ENCODE results near the gene TMC7.
"Not testable (repeated sequence)": the region's sequence is repeated elsewhere in the genome, so short reads cannot be mapped to it uniquely, and the experiment has no call there.

Gene TMC7

GRCh38 chr16:18983565-18984434 is at the start of gene TMC7:
Gene TMC7, plus strand, starts transcription at chr16:18983934. Its CDS starts 130 bp downstream, at chr16:18984064.
- DNase-seq = peak in 55 of 56 donors; percentile 28 to 95 (median 80)

- DNase-seq = no peak
These were observed 46.9 kb upstream of the TMC7 start for GRCh38 chr16:18936727-18937340.

- no peak for DNase-seq
These were observed 46.3 kb upstream of the TMC7 start for GRCh38 chr16:18937390-18937789.

- no peak for DNase-seq
These were observed 44.7 kb upstream of the TMC7 start for GRCh38 chr16:18938986-18939385.

GRCh38 chr16:18941471-18941870 is 42.3 kb upstream of the TMC7 start:
- DNase-seq = no peak

GRCh38 chr16:18942061-18942460 is 41.7 kb upstream of the TMC7 start:
- no peak for DNase-seq

- no peak for DNase-seq
These were observed 40.3 kb upstream of the TMC7 start for GRCh38 chr16:18943414-18943813.

- no peak for DNase-seq
These were observed 38.5 kb upstream of the TMC7 start for GRCh38 chr16:18945233-18945632.

GRCh38 chr16:18948372-18949020 is 35.2 kb upstream of the TMC7 start:
- no peak for DNase-seq

GRCh38 chr16:18950469-18951185 is 33.1 kb upstream of the TMC7 start:
- no peak for DNase-seq

GRCh38 chr16:18953547-18953946 is 30.2 kb upstream of the TMC7 start:
- no peak for DNase-seq

- not testable (repeated sequence) for DNase-seq
These were observed 27.7 kb upstream of the TMC7 start for GRCh38 chr16:18955874-18956580.

GRCh38 chr16:18956658-18957241 is 27.0 kb upstream of the TMC7 start:
- not testable (repeated sequence) for DNase-seq

- DNase-seq = no peak
These were observed 25.1 kb upstream of the TMC7 start for GRCh38 chr16:18958621-18959029.

GRCh38 chr16:18959031-18959505 is 24.7 kb upstream of the TMC7 start:
- no peak for DNase-seq

- no peak for DNase-seq
These were observed 18.2 kb upstream of the TMC7 start for GRCh38 chr16:18965555-18965954.

GRCh38 chr16:18966791-18967190 is 16.9 kb upstream of the TMC7 start:
- DNase-seq = no peak

- DNase-seq = peak in 55 of 56 donors; percentile 14 to 95 (median 74)
These were observed 14.5 kb upstream of the TMC7 start for GRCh38 chr16:18969050-18969854.

GRCh38 chr16:18969855-18970240 is 13.9 kb upstream of the TMC7 start:
- DNase-seq = no peak
